H9 (cell line): Measurements from ENCODE around the gene SYNE3. TPM values are rescaled to one million over a fixed set of nuclear protein-coding genes. Genes with fewer than 3 reads are reported as not detected.

Experiments
- DNase-seq: peaks from one replicate; pipeline ENCODE4 v3.0.0-alpha.2; 2017
- H2AFZ ChIP-seq: one replicate; pipeline ENCODE4 v1.6.1; 2013; ENCODE audit warnings: mild to moderate bottlenecking, low read length, control low read depth, moderate library complexity
- H2AK5ac ChIP-seq: 2 replicates; pipeline ENCODE4 v1.6.1; 2013; ENCODE audit warnings: low read length, control low read depth, mixed read lengths; ENCODE audit not compliant: insufficient read length
- H2BK120ac ChIP-seq: one replicate; pipeline ENCODE4 v1.6.1; 2013; ENCODE audit warnings: low read depth, mild to moderate bottlenecking, low read length, control low read depth, inconsistent platforms; ENCODE audit not compliant: poor library complexity, severe bottlenecking
- H2BK12ac ChIP-seq: 2 replicates; pipeline ENCODE4 v1.6.1; 2013; ENCODE audit warnings: low read length, control low read depth, mixed read lengths, low read depth; ENCODE audit not compliant: insufficient read length
- H2BK15ac ChIP-seq: 2 replicates; pipeline ENCODE4 v1.6.1; 2013; ENCODE audit warnings: low read depth, low read length, control low read depth
- H2BK20ac ChIP-seq: one replicate; pipeline ENCODE4 v1.6.1; 2013; ENCODE audit warnings: low read depth, mild to moderate bottlenecking, low read length, control low read depth, inconsistent platforms; ENCODE audit not compliant: poor library complexity, severe bottlenecking
- H2BK5ac ChIP-seq: 2 replicates; pipeline ENCODE4 v1.6.1; 2013; ENCODE audit warnings: low read length, control low read depth, mixed read lengths; ENCODE audit not compliant: insufficient read length
- H3K14ac ChIP-seq: 2 replicates; pipeline ENCODE4 v1.6.1; 2013; ENCODE audit warnings: low read length, control low read depth; ENCODE audit not compliant: insufficient read depth
- H3K18ac ChIP-seq: 2 replicates; pipeline ENCODE4 v1.6.1; 2013; ENCODE audit warnings: low read depth, mild to moderate bottlenecking, mixed read lengths, low read length, control low read depth; ENCODE audit not compliant: insufficient read length
- H3K23ac ChIP-seq: 2 replicates; pipeline ENCODE4 v1.6.1; 2013; ENCODE audit warnings: low read length, control low read depth, mixed read lengths, low read depth; ENCODE audit not compliant: insufficient read length
- H3K23me2 ChIP-seq: 2 replicates; pipeline ENCODE4 v1.6.1; 2013; ENCODE audit warnings: low read depth, mild to moderate bottlenecking, mixed read lengths, low read length, control low read depth; ENCODE audit not compliant: insufficient read length, poor library complexity, severe bottlenecking
- H3K27ac ChIP-seq: 2 replicates; pipeline ENCODE4 v1.5.1; 2013; ENCODE audit warnings: low read length, control low read depth, mixed read lengths, low read depth; ENCODE audit not compliant: insufficient read length
- H3K27me3 ChIP-seq: 2 replicates; pipeline ENCODE4 v1.6.1; 2013; ENCODE audit warnings: low read length, control low read depth, inconsistent platforms; ENCODE audit not compliant: insufficient read depth
- H3K4ac ChIP-seq: 2 replicates; pipeline ENCODE4 v1.6.1; 2013; ENCODE audit warnings: low read depth, mild to moderate bottlenecking, control low read depth, inconsistent platforms, low read length, moderate library complexity
- H3K4me1 ChIP-seq: 2 replicates; pipeline ENCODE4 v1.6.1; 2013; ENCODE audit warnings: low read length, control low read depth, inconsistent platforms; ENCODE audit not compliant: insufficient read depth
- H3K4me2 ChIP-seq: 2 replicates; pipeline ENCODE4 v1.6.1; 2013; ENCODE audit warnings: low read length, control low read depth, mixed read lengths; ENCODE audit not compliant: insufficient read length, insufficient read depth
- H3K56ac ChIP-seq: 2 replicates; pipeline ENCODE4 v1.6.1; 2013; ENCODE audit warnings: low read depth, mild to moderate bottlenecking, mixed read lengths, low read length, control low read depth; ENCODE audit not compliant: insufficient read length
- H3K79me1 ChIP-seq: 2 replicates; pipeline ENCODE4 v1.6.1; 2013; ENCODE audit warnings: low read depth, mild to moderate bottlenecking, moderate library complexity, low read length, control low read depth, inconsistent platforms; ENCODE audit not compliant: insufficient read depth, poor library complexity, severe bottlenecking
- H3K79me2 ChIP-seq: 2 replicates; pipeline ENCODE4 v1.6.1; 2013; ENCODE audit warnings: low read length, control low read depth, inconsistent platforms; ENCODE audit not compliant: insufficient read depth
- H3K9ac ChIP-seq: 2 replicates; pipeline ENCODE4 v1.6.1; 2013; ENCODE audit warnings: low read length, control low read depth, mixed read lengths; ENCODE audit not compliant: insufficient read length; ENCODE audit errors: extremely low read depth
- H3K9me3 ChIP-seq: one replicate; pipeline ENCODE4 v1.6.1; 2013; ENCODE audit warnings: low read depth, low read length, inconsistent platforms; ENCODE audit not compliant: control insufficient read depth
- H3T11ph ChIP-seq: one replicate; pipeline ENCODE4 v1.6.1; 2013; ENCODE audit warnings: mild to moderate bottlenecking, low read length, control low read depth, inconsistent platforms
- H4K20me1 ChIP-seq: one replicate; pipeline ENCODE4 v1.6.1; 2013; ENCODE audit not compliant: control insufficient read depth, insufficient read length, insufficient read depth
- H4K5ac ChIP-seq: 2 replicates; pipeline ENCODE4 v1.6.1; 2013; ENCODE audit warnings: low read depth, mild to moderate bottlenecking, mixed read lengths, low read length, control low read depth; ENCODE audit not compliant: insufficient read length
- H4K8ac ChIP-seq: replicated peaks from 2 replicates; pipeline ENCODE4 v1.6.1; 2013; ENCODE audit warnings: low read length, control low read depth, mixed read lengths, low read depth; ENCODE audit not compliant: insufficient read length
- H4K91ac ChIP-seq: 2 replicates; pipeline ENCODE4 v1.6.1; 2013; ENCODE audit warnings: low read depth, mild to moderate bottlenecking, moderate library complexity, mixed read lengths, low read length, control low read depth; ENCODE audit not compliant: insufficient read length
- H3K27ac Mint-ChIP-seq, 3 experiments: 2 replicates in 2 of 3; 3 replicates in 1 of 3; pipeline ENCODE4 v1.8.0; 2020 to 2021; ENCODE audit warnings: mixed read lengths in 3 of 3, mild to moderate bottlenecking in 1 of 3, moderate library complexity in 1 of 3
- H3K27me3 Mint-ChIP-seq: 2 replicates; pipeline ENCODE4 v1.8.0; 2021; ENCODE audit warnings: low read depth, mild to moderate bottlenecking, moderate library complexity, mixed read lengths
- H3K36me3 Mint-ChIP-seq, 3 experiments: 2 replicates in 2 of 3; 3 replicates in 1 of 3; pipeline ENCODE4 v1.8.0; 2020 to 2021; ENCODE audit warnings: low read depth in 3 of 3, mixed read lengths in 3 of 3; ENCODE audit not compliant: insufficient read depth in 1 of 3
- H3K4me1 Mint-ChIP-seq, 2 experiments: 2 replicates each; pipeline ENCODE4 v1.8.0; 2020; ENCODE audit warnings: mixed read lengths in 2 of 2
- H3K4me3 Mint-ChIP-seq, 2 experiments: 2 replicates in 1 of 2; 3 replicates in 1 of 2; pipeline ENCODE4 v1.8.0; 2020 to 2021; ENCODE audit warnings: mild to moderate bottlenecking in 2 of 2, mixed read lengths in 2 of 2, moderate library complexity in 1 of 2
- H3K9me3 Mint-ChIP-seq, 2 experiments: 2 replicates in 1 of 2; 3 replicates in 1 of 2; pipeline ENCODE4 v1.8.0; 2020; ENCODE audit warnings: mild to moderate bottlenecking in 2 of 2, mixed read lengths in 2 of 2, moderate library complexity in 1 of 2
- WGBS: extraction: QIAGEN DNeasy Blood & Tissue Kit; methylation state at CpG from one replicate; pipeline ENCODE4 v1.1.7; 2013; ENCODE audit warnings: missing lambda C conversion rate, low lambda C conversion rate, mixed read lengths; ENCODE audit not compliant: insufficient read length; ENCODE audit errors: extremely low coverage; 5-methylcytosine and 5-hydroxymethylcytosine counted together
- total RNA-seq: library from RNA; stranded (reverse); gene quantifications from 2 replicates; pipeline ENCODE4 v1.2.1, GENCODE V29; 2021
- TF ChIP-seq, protein P1 (sequence below): fragments of 200-600 bp; sonication (generic); conservative IDR thresholded peaks from 3 replicates; pipeline ENCODE4 v1.8.0; 2021; ENCODE audit warnings: antibody characterized with exemption, mild to moderate bottlenecking

SYNE3 gene
- total RNA-seq, 1 experiment from 2014 or later, result 0.11 TPM

DNA sequence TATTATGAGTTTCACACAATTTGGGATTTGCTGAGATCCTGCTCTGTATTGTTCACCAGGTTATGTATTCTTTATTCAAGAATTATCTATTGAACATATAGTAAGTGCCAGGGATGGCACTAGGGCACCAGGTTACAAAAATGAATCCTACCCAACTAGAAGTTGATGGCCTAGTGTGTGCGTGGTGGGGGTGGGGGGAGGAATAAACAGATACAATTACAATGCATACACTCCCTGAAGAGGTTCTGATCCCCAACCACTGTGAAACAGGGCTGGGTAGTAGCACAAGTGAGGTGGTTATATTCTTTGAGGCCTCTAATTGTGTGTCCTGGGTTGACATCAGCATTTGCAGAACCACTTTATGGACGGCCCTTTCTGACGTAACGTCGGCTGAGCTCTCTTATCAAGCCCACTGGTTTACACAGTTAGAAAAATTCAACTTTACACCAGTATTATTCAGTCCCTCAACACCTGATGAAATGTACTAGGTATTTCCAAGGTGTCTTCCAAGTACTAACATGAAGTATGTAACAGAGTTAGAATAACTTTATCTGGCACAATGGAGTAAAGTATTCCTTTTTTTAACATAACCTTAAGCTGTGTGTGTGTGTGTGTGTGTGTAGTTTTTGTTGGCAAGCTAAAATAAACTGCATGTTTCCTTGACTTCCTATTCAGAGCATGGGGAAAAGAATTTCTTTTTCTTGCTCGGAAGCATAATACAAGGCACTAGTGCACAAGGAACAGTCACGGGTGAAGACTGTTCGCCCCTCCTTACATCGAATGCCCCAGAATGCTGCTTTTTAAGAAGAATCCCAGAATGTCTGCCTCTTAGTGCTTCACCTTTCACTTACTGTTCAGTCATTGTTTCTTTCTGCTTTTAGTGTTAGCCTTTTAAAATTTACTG, 10.3 kb upstream of the SYNE3 start:
- Histone ChIP-seq H2BK20ac (no peak overlapping the region), H3K4ac (no peak overlapping the region), H3K23me2 (no peaks in the 10 kb centered on the region), H3K27ac (no peak overlapping the region), H2BK15ac (no peak overlapping the region), H3K79me1 (no peaks in the 10 kb centered on the region), H3K27me3 (no peaks in the 10 kb centered on the region), H3K4me1 (no peaks in the 10 kb centered on the region), H3K56ac (no peak overlapping the region), H2BK120ac (no peak overlapping the region), H2AFZ (no peak overlapping the region), H3K9me3 (no peaks in the 10 kb centered on the region), H3K14ac (no peak overlapping the region), H4K20me1 (no peaks in the 10 kb centered on the region), H4K5ac (no peak overlapping the region), H3K4me2 (no peak overlapping the region), H4K91ac (no peak overlapping the region), H3K18ac (no peak overlapping the region), H3T11ph (no peak overlapping the region), H4K8ac (no peak overlapping the region), H2BK5ac (no peak overlapping the region), H3K9ac (no peak overlapping the region), H3K23ac (no peak overlapping the region), H3K79me2 (peaks cover 2% of the 10 kb centered on the region), H2AK5ac (no peak overlapping the region), H2BK12ac (no peak overlapping the region)
- Mint-ChIP-seq H3K4me3 (no peak overlapping the region; a peak in 1 of 5 replicates), H3K9me3 (no peaks in the 10 kb centered on the region), H3K27ac (peak overlapping the region in 1 of 3 experiments; percentile 71; a peak in 2 of 7 replicates), H3K4me1 (peaks cover 12 to 24% of the 10 kb centered on the region in 2 experiments), H3K36me3 (peaks cover 1 to 7% (median 4%) of the 10 kb centered on the region in 3 experiments; a peak in 2 of 7 replicates), H3K27me3 (peaks cover 3% of the 10 kb centered on the region)
- DNase-seq, result no peak
- WGBS, result no CpG with 5 or more reads among the region's 9 CpGs
- TF ChIP-seq, protein P1, sequence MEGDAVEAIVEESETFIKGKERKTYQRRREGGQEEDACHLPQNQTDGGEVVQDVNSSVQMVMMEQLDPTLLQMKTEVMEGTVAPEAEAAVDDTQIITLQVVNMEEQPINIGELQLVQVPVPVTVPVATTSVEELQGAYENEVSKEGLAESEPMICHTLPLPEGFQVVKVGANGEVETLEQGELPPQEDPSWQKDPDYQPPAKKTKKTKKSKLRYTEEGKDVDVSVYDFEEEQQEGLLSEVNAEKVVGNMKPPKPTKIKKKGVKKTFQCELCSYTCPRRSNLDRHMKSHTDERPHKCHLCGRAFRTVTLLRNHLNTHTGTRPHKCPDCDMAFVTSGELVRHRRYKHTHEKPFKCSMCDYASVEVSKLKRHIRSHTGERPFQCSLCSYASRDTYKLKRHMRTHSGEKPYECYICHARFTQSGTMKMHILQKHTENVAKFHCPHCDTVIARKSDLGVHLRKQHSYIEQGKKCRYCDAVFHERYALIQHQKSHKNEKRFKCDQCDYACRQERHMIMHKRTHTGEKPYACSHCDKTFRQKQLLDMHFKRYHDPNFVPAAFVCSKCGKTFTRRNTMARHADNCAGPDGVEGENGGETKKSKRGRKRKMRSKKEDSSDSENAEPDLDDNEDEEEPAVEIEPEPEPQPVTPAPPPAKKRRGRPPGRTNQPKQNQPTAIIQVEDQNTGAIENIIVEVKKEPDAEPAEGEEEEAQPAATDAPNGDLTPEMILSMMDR, result no peak
